Colonic mucosa (tissue), 4 donors: ENCODE results near the gene ALPI. TPM values are rescaled to one million over a fixed set of nuclear protein-coding genes. Genes with fewer than 3 reads are reported as not detected.

Experiments used
- DNase-seq: peaks from one replicate; pipeline ENCODE4 v3.0.0-alpha.2; 2020
- H3K27ac ChIP-seq: fragments of 200-600 bp; one replicate; pipeline ENCODE4 v1.8.0; 2021
- H3K27me3 ChIP-seq: fragments of 200-600 bp; one replicate; pipeline ENCODE4 v1.8.0; 2021
- H3K36me3 ChIP-seq: fragments of 200-600 bp; one replicate; pipeline ENCODE4 v1.8.0; 2021
- H3K4me1 ChIP-seq: fragments of 200-600 bp; one replicate; pipeline ENCODE4 v1.8.0; 2021; ENCODE audit warnings: mild to moderate bottlenecking
- H3K4me3 ChIP-seq: fragments of 200-600 bp; one replicate; pipeline ENCODE4 v1.8.0; 2021
- H3K9ac ChIP-seq, 2 donors: one replicate each; pipeline ENCODE4 v1.7.0; 2013; ENCODE audit warnings: control low read depth in 2 of 2, low read depth in 2 of 2, low read length in 2 of 2
- H3K9me3 ChIP-seq: fragments of 200-600 bp; one replicate; pipeline ENCODE4 v1.8.0; 2021
- intact Hi-C: fragments of 100-400 bp; cut with DNase I; formaldehyde crosslinking; loops from one replicate; pipeline ENCODE4 v1.14.1; 2022
- total RNA-seq, 2 donors: library from RNA; stranded (reverse); fragmentation: NEBNext Ultra II Directional in 1 of 2; extraction: Animal tissue kit (Norgen Biotek cat#: 25700) in 1 of 2; gene quantifications; one replicate each; pipeline ENCODE4 v1.2.1, GENCODE V29; 2021
- TF ChIP-seq, protein P1 (sequence below): fragments of 200-600 bp; IDR thresholded peaks from one replicate; pipeline ENCODE4 v1.8.0; 2022; ENCODE audit warnings: antibody characterized with exemption, mild to moderate bottlenecking
- donor health status: healthy.
- donor health status: DM: no; HTN: no; CAD: no.
- donor health status: DM: no; HTN: no; CAD: no.

Gene ALPI
- total RNA-seq, 2 donors from 2014 or later, result 9.4 to 27.1 TPM

DNA sequence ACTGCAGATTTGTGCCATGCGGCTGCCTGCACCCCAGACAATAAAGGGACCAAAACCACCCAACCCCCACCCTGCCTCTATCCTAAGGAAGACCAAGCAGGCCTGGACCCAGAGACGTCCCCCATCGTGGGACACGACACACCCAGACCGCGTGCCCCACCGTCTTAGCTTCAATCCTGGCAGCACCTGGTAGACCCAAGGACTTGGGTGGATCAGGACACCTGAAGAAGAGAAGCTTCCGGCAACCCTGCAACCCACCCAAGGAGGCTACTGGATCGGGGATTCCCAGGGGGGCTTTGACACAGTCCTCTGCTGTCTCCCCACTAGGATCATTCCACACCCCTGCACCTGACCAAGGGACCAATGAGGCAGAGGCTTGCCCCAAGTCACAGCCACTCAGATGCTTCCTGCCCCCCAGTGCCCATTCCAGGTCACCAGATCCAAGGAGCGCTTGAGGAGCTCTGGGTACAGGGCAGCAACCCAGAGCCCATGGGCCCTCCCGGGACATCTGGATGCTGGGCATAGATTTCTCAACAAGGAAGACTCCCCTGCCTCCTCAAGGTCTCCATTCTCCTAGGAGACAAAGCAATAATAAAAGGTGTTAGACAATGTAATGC is 3.6 kb downstream of the ALPI start:
- no peaks in the 10 kb centered on the region for H3K4me1 ChIP-seq
- intact Hi-C loops, result no loop called here
- TF ChIP-seq, protein P1, sequence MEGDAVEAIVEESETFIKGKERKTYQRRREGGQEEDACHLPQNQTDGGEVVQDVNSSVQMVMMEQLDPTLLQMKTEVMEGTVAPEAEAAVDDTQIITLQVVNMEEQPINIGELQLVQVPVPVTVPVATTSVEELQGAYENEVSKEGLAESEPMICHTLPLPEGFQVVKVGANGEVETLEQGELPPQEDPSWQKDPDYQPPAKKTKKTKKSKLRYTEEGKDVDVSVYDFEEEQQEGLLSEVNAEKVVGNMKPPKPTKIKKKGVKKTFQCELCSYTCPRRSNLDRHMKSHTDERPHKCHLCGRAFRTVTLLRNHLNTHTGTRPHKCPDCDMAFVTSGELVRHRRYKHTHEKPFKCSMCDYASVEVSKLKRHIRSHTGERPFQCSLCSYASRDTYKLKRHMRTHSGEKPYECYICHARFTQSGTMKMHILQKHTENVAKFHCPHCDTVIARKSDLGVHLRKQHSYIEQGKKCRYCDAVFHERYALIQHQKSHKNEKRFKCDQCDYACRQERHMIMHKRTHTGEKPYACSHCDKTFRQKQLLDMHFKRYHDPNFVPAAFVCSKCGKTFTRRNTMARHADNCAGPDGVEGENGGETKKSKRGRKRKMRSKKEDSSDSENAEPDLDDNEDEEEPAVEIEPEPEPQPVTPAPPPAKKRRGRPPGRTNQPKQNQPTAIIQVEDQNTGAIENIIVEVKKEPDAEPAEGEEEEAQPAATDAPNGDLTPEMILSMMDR, result no peak
- no peak overlapping the region for H3K9ac ChIP-seq
- H3K36me3 ChIP-seq, result no peaks in the 10 kb centered on the region
- no peaks in the 10 kb centered on the region for H3K9me3 ChIP-seq
- H3K27me3 ChIP-seq, result peaks cover 4% of the 10 kb centered on the region
- H3K4me3 ChIP-seq, result no peak overlapping the region
- no peak for DNase-seq
- H3K27ac ChIP-seq, result no peak overlapping the region

DNA sequence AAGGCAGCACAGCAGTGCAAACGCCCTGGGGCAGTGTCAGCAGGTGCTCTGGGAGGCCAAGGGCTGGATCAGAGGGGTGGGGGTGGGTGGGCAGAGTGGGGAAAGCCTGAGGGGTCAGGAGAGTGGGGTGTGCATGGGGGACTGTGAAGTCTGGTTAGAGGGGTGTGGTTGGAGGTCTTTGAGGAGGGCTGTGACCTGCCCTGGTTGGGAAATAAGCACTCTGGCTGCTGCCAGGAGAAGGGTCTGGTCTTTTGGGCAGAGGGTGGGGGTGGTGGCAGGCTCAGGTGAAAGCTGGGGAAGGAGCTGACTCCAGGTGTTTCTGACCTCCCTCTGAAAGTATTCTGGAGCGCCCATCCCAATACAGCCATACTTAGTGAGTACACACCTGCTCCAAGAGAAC is 4.2 kb downstream of the ALPI start:
- H3K4me1 ChIP-seq, result no peaks in the 10 kb centered on the region
- H3K9ac ChIP-seq, result no peak overlapping the region
- TF ChIP-seq, protein P1, result no peak
- H3K36me3 ChIP-seq, result no peaks in the 10 kb centered on the region
- H3K27me3 ChIP-seq, result peaks cover 4% of the 10 kb centered on the region
- intact Hi-C loops, result no loop called here
- no peaks in the 10 kb centered on the region for H3K9me3 ChIP-seq
- H3K27ac ChIP-seq, result no peak overlapping the region
- DNase-seq, result no peak
- no peak overlapping the region for H3K4me3 ChIP-seq

DNA sequence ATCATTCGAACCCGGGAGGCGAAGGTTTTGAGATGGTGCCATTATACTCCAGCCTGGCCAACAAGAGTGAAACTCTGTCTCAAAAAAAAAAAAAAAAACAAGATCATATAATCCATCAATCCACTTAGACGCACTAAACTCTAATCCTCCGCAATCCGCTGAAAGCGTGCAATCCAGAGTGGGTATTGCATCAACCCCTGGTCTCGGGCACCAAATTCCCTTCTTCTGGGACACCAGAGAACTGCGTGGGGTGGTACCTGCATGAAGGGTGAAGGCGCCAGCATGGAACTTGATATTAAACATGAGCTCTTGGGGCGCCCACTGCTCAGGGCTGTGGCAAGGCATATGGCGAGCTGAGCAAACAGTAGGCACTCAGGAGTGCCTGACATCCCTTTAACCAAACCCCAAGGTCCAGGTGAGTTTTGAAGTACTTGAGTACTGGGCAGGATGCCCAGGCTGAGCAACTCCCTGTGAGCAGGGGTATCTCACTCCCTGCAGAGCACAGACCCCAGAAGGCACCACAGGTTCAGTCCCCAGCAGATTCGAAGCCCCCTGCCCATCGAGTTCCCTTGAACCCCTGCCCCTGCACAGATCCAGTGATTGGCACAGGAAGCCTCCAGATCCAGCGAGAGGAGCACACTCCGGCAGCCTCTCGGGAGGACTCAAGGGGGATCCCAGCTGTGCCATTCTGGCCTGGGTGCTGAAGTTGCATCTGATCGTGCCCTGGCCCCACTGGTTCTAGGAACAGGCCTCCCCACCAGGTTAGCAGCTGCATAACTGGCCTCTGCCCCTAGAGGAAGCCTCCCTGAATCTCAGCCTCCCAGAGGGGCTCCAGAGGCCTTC is 8.0 kb downstream of the ALPI start:
- intact Hi-C loops, result no loop called here
- no peaks in the 10 kb centered on the region for H3K9me3 ChIP-seq
- H3K9ac ChIP-seq, result no peak overlapping the region
- TF ChIP-seq, protein P1, result no peak
- H3K4me3 ChIP-seq, result no peak overlapping the region
- H3K36me3 ChIP-seq, result no peaks in the 10 kb centered on the region
- DNase-seq, result no peak
- no peak overlapping the region for H3K27ac ChIP-seq
- no peaks in the 10 kb centered on the region for H3K27me3 ChIP-seq
- H3K4me1 ChIP-seq, result no peaks in the 10 kb centered on the region

DNA sequence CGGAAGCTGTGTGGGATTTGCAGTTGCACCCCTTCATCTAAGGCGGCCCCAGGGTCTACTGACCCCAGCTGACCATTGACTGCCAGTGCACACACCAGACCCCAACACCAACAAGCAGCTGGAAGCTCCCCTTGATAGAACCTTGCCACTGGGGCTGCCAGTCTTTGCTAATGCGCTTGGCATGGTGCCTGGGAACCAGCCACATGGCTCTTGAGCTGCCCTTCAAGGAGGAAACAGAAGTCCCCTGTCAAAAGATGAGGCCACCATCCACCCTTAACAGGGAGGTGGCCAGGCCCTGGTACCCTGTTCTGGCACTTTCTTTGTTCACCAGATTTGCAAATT is 8.6 kb downstream of the ALPI start:
- TF ChIP-seq, protein P1, result no peak
- Histone ChIP-seq H3K9me3 (no peaks in the 10 kb centered on the region), H3K4me3 (no peak overlapping the region), H3K27me3 (no peaks in the 10 kb centered on the region), H3K4me1 (no peaks in the 10 kb centered on the region), H3K36me3 (no peaks in the 10 kb centered on the region), H3K27ac (no peak overlapping the region), H3K9ac (no peak overlapping the region)
- no peak for DNase-seq
- intact Hi-C loops, result no loop called here

DNA sequence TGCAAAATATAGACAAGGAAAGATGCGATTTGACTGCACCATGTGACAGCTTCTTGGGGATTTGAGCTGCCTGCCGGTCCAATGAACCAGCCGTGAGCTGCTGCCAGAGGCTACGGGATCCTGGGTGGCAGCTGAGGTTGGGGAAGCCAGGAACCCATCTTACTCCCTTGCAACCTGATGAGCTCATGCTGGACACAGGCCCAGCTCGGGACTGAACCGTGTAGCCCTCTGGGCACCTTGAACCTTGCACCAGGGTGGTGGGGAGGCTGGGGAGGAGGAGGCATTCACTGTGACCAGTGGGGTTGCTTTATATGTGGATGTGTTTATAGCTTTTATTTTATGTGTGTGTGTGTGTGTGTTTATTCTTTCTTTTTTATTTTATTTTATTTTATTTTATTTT is 9.1 kb downstream of the ALPI start:
- TF ChIP-seq, protein P1, result no peak
- DNase-seq, result no peak
- no peaks in the 10 kb centered on the region for H3K27me3 ChIP-seq

More for the DNA sequence above, 9.1 kb downstream of the ALPI start:
- Histone ChIP-seq H3K9ac (no peak overlapping the region), H3K4me3 (no peak overlapping the region), H3K9me3 (no peaks in the 10 kb centered on the region), H3K36me3 (no peaks in the 10 kb centered on the region), H3K27ac (no peak overlapping the region), H3K4me1 (no peaks in the 10 kb centered on the region)
- intact Hi-C loops, result no loop called here
